Activated CD8-positive, alpha-beta memory T cell treated with anti-CD3 and anti-CD28 coated beads for 1 hour (primary cell): ENCODE results near the gene TTC21A.

Experiments
- DNase-seq, 2 donors: peaks; one replicate each; pipeline ENCODE4 v3.0.0-alpha.2; 2020; ENCODE audit warnings: low read depth in 1 of 2; ENCODE audit errors: extremely low read depth in 1 of 2

TTC21A gene

GRCh38 chr3:39173318-39174125 is 66.0 kb downstream of the TTC21A start:
- no peak for DNase-seq

DNA sequence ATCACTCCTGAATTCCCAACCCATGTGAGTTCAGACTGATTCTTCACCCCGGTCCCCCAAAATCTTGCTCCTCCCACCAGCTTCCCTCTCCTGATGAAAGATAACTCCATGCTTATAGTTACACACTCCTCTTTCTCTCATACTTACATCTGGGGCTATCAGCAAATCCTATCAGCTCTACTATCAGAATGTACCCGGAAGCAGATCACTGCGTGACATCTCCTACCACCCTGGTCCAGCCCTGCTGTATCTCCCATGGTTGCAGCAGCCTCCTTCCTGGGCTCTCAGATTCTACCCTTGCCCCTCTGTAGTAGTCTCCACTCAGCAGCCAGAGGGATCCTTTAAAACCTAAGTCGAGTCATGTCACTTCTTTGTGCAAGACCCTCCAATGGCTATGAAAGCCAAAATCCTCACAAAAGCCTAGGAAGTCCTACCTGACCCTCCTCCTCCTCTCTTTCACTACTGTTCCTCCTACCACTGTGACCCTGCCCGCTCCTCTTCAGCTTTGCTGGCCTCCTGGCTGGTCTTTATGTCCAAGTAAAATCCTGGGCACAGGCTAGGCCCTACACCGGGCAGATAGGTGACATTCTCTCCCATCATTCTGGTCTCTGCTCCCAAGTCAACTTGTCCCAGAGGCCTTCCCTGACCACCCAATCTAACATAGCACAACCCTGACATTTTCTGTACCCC is 68.7 kb downstream of the TTC21A start:
- no peak for DNase-seq

GRCh38 chr3:39177708-39178332 is 70.3 kb downstream of the TTC21A start:
- DNase-seq, result peak; percentile 48 to 57

- no peak for DNase-seq
These were observed 71.1 kb downstream of the TTC21A start for GRCh38 chr3:39178553-39178952.

- DNase-seq, result no peak
These were observed 72.7 kb downstream of the TTC21A start for GRCh38 chr3:39180183-39180545.

DNA sequence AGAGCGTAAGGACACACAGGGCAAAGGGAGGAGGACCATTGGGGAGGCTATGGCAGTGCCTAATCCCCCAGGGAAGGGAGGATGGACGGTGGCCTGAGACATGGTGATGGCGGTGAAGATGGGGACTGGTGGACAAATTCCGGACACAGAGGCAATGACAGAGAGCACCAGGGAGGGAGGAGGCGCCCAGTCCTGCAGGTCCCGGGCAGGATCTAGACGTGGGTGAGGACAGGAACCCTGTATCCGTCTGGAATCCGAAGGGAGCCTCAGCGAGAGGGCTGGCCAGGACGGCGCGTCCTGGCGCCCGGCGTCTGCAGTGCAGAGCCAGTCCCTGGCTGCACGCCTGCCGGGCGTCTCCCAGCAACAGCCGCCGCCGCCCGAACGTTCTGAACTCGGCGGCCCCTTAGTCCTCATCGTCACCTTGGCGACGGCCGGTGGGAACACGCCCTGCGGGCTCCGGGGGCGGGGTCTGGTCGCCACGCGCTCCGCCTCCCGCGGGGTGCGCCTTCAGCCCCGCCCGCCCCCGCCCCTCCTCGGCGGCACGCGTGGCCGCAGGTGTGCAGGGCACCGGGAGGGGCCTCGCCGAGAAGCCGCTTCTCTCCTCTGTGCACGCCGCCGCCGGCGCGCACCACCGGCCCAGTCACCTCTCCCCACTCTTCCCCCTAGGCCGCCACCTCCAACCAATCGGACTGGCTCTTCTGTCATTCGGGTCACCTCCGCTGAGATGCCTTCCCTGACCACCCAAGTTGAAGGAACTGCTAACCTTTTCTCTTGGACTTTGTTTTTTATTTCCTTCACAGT is 73.3 kb downstream of the TTC21A start:
- peak; percentile 77 to 84 for DNase-seq

GRCh38 chr3:39181408-39182335 is 74.2 kb downstream of the TTC21A start:
- no peak for DNase-seq

- no peak for DNase-seq
These were observed 76.0 kb downstream of the TTC21A start for GRCh38 chr3:39183211-39184080.

- no peak for DNase-seq
These were observed 76.8 kb downstream of the TTC21A start for GRCh38 chr3:39184081-39184967.

- DNase-seq, result no peak
These were observed 77.4 kb downstream of the TTC21A start for GRCh38 chr3:39184968-39185285.

DNA sequence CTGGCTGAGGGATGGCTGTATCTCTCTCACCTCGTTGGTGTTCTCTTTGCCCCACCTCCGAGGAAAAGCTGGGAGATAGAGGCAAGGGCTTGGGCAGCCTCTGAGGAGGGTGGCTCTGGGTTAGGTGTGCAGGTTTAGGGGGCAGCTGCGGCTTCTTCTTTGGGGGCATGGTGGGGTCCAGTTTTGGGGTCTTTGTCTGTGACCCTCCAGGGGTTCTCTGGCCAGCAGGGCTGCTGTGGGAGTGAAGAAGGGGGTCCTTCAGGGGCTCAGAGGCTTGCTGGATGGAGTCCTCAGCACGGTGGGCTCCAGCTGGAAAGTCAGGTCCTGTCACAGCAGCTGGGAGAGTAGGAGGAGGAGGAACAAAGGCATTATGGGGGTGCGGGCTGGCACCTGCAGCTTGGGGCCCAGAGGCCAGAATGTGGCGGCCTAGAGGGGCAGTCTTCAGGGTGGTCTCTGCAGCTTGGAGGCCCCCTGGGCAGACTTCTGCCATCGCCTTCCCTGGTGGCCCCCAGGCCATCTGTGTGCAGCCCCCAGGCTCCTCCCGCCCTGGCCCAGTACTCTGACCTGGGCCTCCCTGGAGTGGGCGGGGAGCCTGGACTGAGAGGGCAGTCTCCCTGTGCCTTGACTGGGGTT is 78.0 kb downstream of the TTC21A start:
- no peak for DNase-seq

GRCh38 chr3:39185959-39186691 is 78.6 kb downstream of the TTC21A start:
- no peak for DNase-seq

DNA sequence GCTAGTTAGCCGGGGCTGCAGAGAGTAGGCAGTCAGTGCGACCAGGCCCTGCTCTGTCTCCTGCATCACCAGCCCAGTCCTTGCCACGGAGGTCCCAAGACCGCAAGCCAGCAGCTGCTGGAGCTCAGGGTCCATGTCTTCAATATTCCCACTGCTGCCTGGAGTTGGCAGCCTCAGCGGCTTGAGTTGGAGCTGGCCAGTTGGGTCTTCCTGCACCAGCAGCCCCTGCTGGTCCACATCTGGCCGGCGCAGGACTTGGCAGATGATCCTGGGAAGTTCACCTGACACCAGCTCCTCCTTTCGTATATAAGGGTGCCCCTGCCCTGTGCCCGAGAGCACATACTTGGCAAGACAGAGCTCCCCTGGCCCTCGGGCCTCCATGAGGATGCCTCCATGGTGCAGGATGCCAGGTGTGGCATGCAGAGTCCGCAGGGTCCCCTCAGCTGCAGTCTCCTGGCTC is 79.2 kb downstream of the TTC21A start:
- DNase-seq, result no peak

DNA sequence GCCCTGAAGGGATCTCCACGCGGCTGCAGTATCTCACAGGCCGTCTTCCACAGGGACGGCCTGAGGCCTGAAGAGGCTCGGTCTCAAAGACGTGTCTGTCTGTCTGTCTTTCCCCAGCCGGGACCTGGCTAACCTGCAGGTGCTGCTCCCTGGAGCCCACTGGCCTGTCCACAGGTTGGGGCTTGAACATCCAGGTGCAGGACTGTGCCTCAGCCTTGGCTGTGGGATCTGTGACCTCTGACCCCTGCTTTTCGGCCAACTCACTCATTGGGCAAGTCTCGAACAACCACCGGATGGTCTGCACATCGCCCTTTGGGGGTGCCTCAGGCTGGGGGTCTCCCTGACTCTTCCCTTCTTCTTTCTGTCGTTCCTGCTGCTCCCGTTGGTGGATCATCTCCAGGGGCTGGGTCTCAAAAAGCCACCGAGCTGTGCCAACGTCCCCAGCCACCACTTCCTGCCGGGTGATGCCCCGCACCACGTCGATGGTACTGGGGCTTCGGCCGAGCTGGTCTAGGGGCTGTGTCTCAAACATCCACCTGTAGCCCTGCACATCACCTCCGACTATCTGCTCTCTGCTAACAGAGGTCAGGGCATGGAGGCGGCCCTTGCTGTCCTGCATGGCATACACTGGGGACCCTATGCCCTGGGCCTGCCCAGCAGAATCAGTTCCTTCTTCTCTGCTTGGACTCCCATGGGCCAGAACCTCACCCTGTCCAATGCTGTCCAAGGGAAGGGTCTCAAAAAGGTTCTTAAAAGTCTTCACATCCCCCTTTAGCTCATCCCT is 80.1 kb downstream of the TTC21A start:
- no peak for DNase-seq
